Smooth muscle cell (in vitro differentiated cells): Measurements from ENCODE around the gene CRBN. TPM values are rescaled to one million over a fixed set of nuclear protein-coding genes. Genes with fewer than 3 reads are reported as not detected.

Experiments
- DNase-seq: peaks from one replicate; lab custom pipeline; 2025; ENCODE audit not compliant: unreplicated experiment; lab: John Stamatoyannopoulos, UW
- H2AFZ ChIP-seq: fragments of 200-600 bp; sonication (generic); 2 replicates; pipeline ENCODE4 v1.6.0; 2016; ENCODE audit warnings: antibody characterized with exemption, low read depth, mild to moderate bottlenecking
- H3F3A ChIP-seq: fragments of 200-600 bp; sonication (generic); 2 replicates; pipeline ENCODE4 v1.6.0; 2017; ENCODE audit warnings: antibody characterized with exemption, low read depth
- H3K27ac ChIP-seq: fragments of 200-600 bp; sonication (generic); 2 replicates; pipeline ENCODE4 v1.5.1; 2016; ENCODE audit warnings: low read depth, mild to moderate bottlenecking
- H3K27me3 ChIP-seq: fragments of 200-600 bp; sonication (generic); 2 replicates; pipeline ENCODE4 v1.6.1; 2016; ENCODE audit warnings: low read depth, mild to moderate bottlenecking
- H3K36me3 ChIP-seq: fragments of 200-600 bp; sonication (generic); 2 replicates; pipeline ENCODE4 v1.5.1; 2016; ENCODE audit warnings: low read depth
- H3K4me1 ChIP-seq: fragments of 200-600 bp; sonication (generic); 2 replicates; pipeline ENCODE4 v1.5.1; 2016; ENCODE audit warnings: low read depth
- H3K4me2 ChIP-seq: fragments of 200-600 bp; sonication (generic); 2 replicates; pipeline ENCODE4 v1.6.0; 2016; ENCODE audit warnings: mild to moderate bottlenecking
- H3K4me3 ChIP-seq: fragments of 200-600 bp; sonication (generic); 2 replicates; pipeline ENCODE4 v1.5.1; 2016; ENCODE audit warnings: mild to moderate bottlenecking
- H3K79me2 ChIP-seq: fragments of 200-600 bp; sonication (generic); 2 replicates; pipeline ENCODE4 v1.6.0; 2016; ENCODE audit warnings: low read depth, mild to moderate bottlenecking
- H3K9ac ChIP-seq: fragments of 200-600 bp; sonication (generic); 2 replicates; pipeline ENCODE4 v1.6.0; 2016; ENCODE audit warnings: low read depth
- H3K9me3 ChIP-seq: fragments of 200-600 bp; sonication (generic); replicated peaks from 2 replicates; pipeline ENCODE4 v1.5.1; 2016; ENCODE audit warnings: low read depth
- H4K20me1 ChIP-seq: fragments of 200-600 bp; sonication (generic); 2 replicates; pipeline ENCODE4 v1.6.0; 2016; ENCODE audit warnings: low read depth
- CTCF ChIP-seq: fragments of 200-600 bp; sonication (generic); IDR thresholded peaks from 2 replicates; pipeline ENCODE4 v1.5.1; 2017; ENCODE audit warnings: borderline replicate concordance, mild to moderate bottlenecking, antibody characterized with exemption; ENCODE audit not compliant: insufficient read depth, poor library complexity, severe bottlenecking
- WGBS: methylation state at CpG from one replicate; pipeline ENCODE4 v1.1.7; 2016; ENCODE audit warnings: low lambda C conversion rate; 5-methylcytosine and 5-hydroxymethylcytosine counted together
- polyA plus RNA-seq: library from polyadenylated mRNA; unstranded; fragments of >200 nt; fragmentation: Nextera tagmentation; extraction: Ambion mirVana; gene quantifications from 2 replicates; pipeline ENCODE4 v1.2.1, GENCODE V29; 2016
- total RNA-seq: library from RNA; depleted of rRNA; stranded (reverse); fragments of >200 nt; gene quantifications from 2 replicates; pipeline ENCODE4 v1.2.3, GENCODE V29; 2014

The CRBN gene
- total and polyA plus RNA-seq, 2 experiments from 2014 or later = 26.8 to 77.5 TPM

GRCh38 chr3:3107858-3108257 is 71.6 kb downstream of the CRBN start:
- no peaks in the 10 kb centered on the region for H3K4me1 ChIP-seq
- H3K4me3 ChIP-seq = no peak overlapping the region
- no peaks in the 10 kb centered on the region for H3K9me3 ChIP-seq
- TF ChIP-seq CTCF = no peak
- no peaks in the 10 kb centered on the region for H3K36me3 ChIP-seq
- no peak overlapping the region for H3K27ac ChIP-seq
- H2AFZ ChIP-seq = no peak overlapping the region
- H3F3A ChIP-seq = no peaks in the 10 kb centered on the region
- no peaks in the 10 kb centered on the region for H3K27me3 ChIP-seq
- H3K9ac ChIP-seq = no peak overlapping the region
- H4K20me1 ChIP-seq = no peaks in the 10 kb centered on the region
- H3K79me2 ChIP-seq = no peaks in the 10 kb centered on the region
- 90% methylated on average over 3 of the region's 3 CpGs for WGBS
- no peak overlapping the region for H3K4me2 ChIP-seq
- DNase-seq = no peak

GRCh38 chr3:3107181-3107580 is 72.3 kb downstream of the CRBN start:
- Histone ChIP-seq H3K36me3 (no peaks in the 10 kb centered on the region), H3F3A (no peaks in the 10 kb centered on the region), H3K79me2 (no peaks in the 10 kb centered on the region), H3K27me3 (no peaks in the 10 kb centered on the region), H3K4me3 (no peak overlapping the region), H4K20me1 (no peaks in the 10 kb centered on the region), H2AFZ (no peak overlapping the region), H3K27ac (no peak overlapping the region), H3K9ac (no peak overlapping the region), H3K9me3 (no peaks in the 10 kb centered on the region), H3K4me2 (no peak overlapping the region), H3K4me1 (no peaks in the 10 kb centered on the region)
- WGBS = 96% methylated on average over 3 of the region's 3 CpGs
- TF ChIP-seq CTCF = no peak
- no peak for DNase-seq

GRCh38 chr3:3105815-3106214 is 73.7 kb downstream of the CRBN start:
- DNase-seq = no peak
- Histone ChIP-seq H4K20me1 (no peaks in the 10 kb centered on the region), H3K4me2 (no peak overlapping the region), H3F3A (no peaks in the 10 kb centered on the region), H3K79me2 (no peaks in the 10 kb centered on the region), H2AFZ (no peak overlapping the region), H3K9me3 (no peaks in the 10 kb centered on the region), H3K4me1 (no peaks in the 10 kb centered on the region), H3K27ac (no peak overlapping the region), H3K36me3 (no peaks in the 10 kb centered on the region), H3K4me3 (no peak overlapping the region), H3K9ac (no peak overlapping the region), H3K27me3 (no peaks in the 10 kb centered on the region)
- 91% methylated on average over 4 of the region's 4 CpGs for WGBS
- no peak for TF ChIP-seq CTCF

GRCh38 chr3:3105246-3105645 is 74.2 kb downstream of the CRBN start:
- Histone ChIP-seq H3K4me3 (no peak overlapping the region), H4K20me1 (no peaks in the 10 kb centered on the region), H3F3A (no peaks in the 10 kb centered on the region), H3K9me3 (no peaks in the 10 kb centered on the region), H3K27ac (no peak overlapping the region), H3K27me3 (no peaks in the 10 kb centered on the region), H3K79me2 (no peaks in the 10 kb centered on the region), H3K4me2 (no peak overlapping the region), H2AFZ (no peak overlapping the region), H3K36me3 (no peaks in the 10 kb centered on the region), H3K4me1 (no peaks in the 10 kb centered on the region), H3K9ac (no peak overlapping the region)
- WGBS = 94% methylated on average over 3 of the region's 3 CpGs
- DNase-seq = no peak
- no peak for TF ChIP-seq CTCF
